ENCODE measurements around the gene PPFIA3.

The PPFIA3 gene

DNA sequence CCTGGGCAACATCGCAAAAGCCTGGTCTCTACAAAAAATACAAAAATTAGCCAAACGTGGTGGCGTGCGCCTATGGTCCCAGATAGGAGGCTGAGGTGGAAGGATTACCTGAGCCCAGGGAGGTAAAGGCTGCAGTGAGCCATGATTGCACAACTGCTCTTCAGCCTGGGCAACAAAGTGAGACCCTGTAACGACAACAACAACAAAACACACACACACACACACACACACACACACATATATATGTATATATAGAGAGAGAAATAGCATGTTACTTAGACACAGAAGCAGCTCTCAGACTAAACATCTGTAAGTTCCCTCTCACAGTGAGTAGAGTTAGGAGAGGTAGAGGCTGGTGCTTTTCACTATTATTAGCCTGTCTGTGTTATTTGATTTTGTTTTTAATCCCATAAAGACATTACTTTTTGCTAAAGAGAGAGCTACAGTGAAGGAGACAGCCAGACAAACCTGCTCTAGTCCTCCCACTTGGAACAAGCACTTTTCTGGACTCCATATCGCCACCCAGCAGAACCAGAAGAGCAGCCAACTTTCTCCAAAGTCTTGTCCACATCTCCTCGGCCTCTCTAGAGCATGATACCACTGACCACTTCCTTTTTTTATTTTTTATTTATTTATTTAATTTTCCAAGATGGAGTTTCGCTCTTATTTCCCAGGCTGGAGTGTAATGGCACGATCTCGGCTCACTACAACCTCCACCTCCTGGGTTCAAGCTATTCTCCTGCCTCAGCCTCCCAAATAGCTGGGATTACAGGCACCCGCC, 7.9 kb upstream of the PPFIA3 start:
- peaks cover 7% of the 10 kb centered on the region for H3K79me1 ChIP-seq (ENCODE audit: low read depth, low read length)
- no peak overlapping the region for H2AK5ac ChIP-seq (ENCODE audit: low read depth, low read length)
- no peak overlapping the region for H4K8ac ChIP-seq (ENCODE audit: low read depth, low read length)
- no peak overlapping the region for H3K14ac ChIP-seq (ENCODE audit: low read length)
- H3K27ac ChIP-seq (replicated peaks; ENCODE audit: low read length) = no peak overlapping the region
- H2AFZ ChIP-seq (ENCODE audit: low read length) = no peak overlapping the region
- peaks cover 0 to 6% (median 0%) of the 10 kb centered on the region in 3 experiments for H3K27me3 ChIP-seq (ENCODE audit: control insufficient read depth in 3 of 3, insufficient read depth in 3 of 3, low read depth in 1 of 3, low read length in 3 of 3)
- no peak overlapping the region for H3K9ac ChIP-seq (ENCODE audit: low read depth, low read length, poor library complexity)
- H3K18ac ChIP-seq (ENCODE audit: low read length) = no peak overlapping the region
- H3K23ac ChIP-seq (ENCODE audit: low read depth, low read length, poor library complexity) = no peak overlapping the region
- H3K4me1 ChIP-seq (ENCODE audit: control insufficient read depth in 2 of 2, insufficient read depth in 1 of 2, low read depth in 1 of 2, low read length in 2 of 2) = peaks cover 7% of the 10 kb centered on the region in 2 donors
- peaks cover 27 to 36% of the 10 kb centered on the region in 2 donors for H3K36me3 ChIP-seq (replicated peaks in 1 of 2; ENCODE audit: control insufficient read depth in 2 of 2, insufficient read depth in 2 of 2, low read length in 2 of 2)
- H3K9me3 ChIP-seq (replicated peaks in 1 of 2; ENCODE audit: control insufficient read depth in 2 of 2, insufficient read depth in 1 of 2, low read depth in 1 of 2, low read length in 2 of 2) = no peaks in the 10 kb centered on the region
- H2BK15ac ChIP-seq (ENCODE audit: low read length) = no peak overlapping the region
- no peak overlapping the region for H4K91ac ChIP-seq (ENCODE audit: low read depth, low read length, poor library complexity)
- no peak for DNase-seq (ENCODE audit: low spot score)
- WGBS, 2 donors (ENCODE audit: extremely low coverage in 2 of 2, insufficient read length in 2 of 2, insufficient replicate concordance in 1 of 2) = no CpG with 5 or more reads among the region's 11 CpGs
- H2BK120ac ChIP-seq (ENCODE audit: low read depth, low read length) = no peak overlapping the region
- no peak overlapping the region for H3K4me2 ChIP-seq (ENCODE audit: insufficient read depth, low read length, poor library complexity, severe bottlenecking)
- H2BK12ac ChIP-seq (ENCODE audit: low read length) = no peak overlapping the region
- no peak overlapping the region for H3K4me3 ChIP-seq (ENCODE audit: low read length in 2 of 2)
- H2BK5ac ChIP-seq (ENCODE audit: low read length) = no peak overlapping the region
- H3K4ac ChIP-seq (ENCODE audit: low read length) = no peak overlapping the region

DNA sequence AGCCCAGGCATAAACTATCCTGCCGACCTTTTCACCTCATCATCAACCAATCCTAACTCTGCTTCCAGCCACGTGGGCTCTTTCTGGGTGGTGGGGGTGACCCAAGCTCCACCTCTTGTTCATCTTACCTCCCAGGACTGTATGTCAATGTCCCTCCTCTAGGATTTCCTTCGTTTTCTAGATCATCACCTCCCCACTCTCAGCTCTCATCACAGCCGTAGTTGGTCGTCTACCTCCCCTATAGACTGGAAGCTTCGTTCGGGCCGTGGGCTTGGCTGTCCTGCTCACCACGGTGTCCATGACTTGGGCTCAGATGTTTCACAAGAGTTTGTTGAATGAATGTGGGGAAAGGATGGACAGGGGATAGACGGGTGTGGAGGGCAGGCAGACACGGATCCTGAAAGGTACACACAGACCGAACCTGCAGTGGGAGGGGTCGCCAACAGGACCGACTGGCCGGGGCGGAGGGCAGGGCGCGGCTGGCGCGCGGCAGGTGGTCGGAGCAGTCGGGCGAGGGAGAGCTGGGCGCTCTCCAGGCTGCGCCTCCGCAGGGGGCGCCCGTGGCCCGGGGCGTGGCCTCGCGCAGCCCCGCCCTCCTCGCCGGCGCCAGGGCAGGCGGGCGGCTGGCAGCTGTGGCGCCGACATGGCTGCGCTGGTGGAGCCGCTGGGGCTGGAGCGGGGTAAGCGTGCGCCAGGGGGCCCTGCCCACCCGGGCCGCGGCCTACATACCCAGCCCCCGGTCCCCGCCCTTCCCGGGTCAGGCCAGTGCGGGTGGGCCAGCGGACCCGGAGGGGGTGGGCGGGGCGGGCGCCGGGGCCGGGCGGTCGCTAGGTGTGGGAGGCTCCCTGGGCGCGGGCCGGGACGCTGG, 5.3 kb upstream of the PPFIA3 start, which contains the start of gene LIN7B:
Gene LIN7B, plus strand, starts transcription at position 609 of the 868 bp plus-strand sequence. Its CDS starts 35 bp downstream, at position 644.
- Histone ChIP-seq H3K27me3 (ENCODE audit: control insufficient read depth in 3 of 3, insufficient read depth in 3 of 3, low read depth in 1 of 3, low read length in 3 of 3) (peaks cover 0 to 6% (median 0%) of the 10 kb centered on the region in 3 experiments), H2BK15ac (ENCODE audit: low read length) (peak within 1 kb of the TSS; percentile 37), H3K4me1 (ENCODE audit: control insufficient read depth in 2 of 2, insufficient read depth in 1 of 2, low read depth in 1 of 2, low read length in 2 of 2) (peaks cover 11 to 13% of the 10 kb centered on the region in 2 donors), H2BK5ac (ENCODE audit: low read length) (peak within 1 kb of the TSS; percentile 94), H3K36me3 (replicated peaks in 1 of 2; ENCODE audit: control insufficient read depth in 2 of 2, insufficient read depth in 2 of 2, low read length in 2 of 2) (peaks cover 7 to 10% of the 10 kb centered on the region in 2 donors), H3K23ac (ENCODE audit: low read depth, low read length, poor library complexity) (peak within 1 kb of the TSS; percentile 85), H4K91ac (ENCODE audit: low read depth, low read length, poor library complexity) (no peak within 1 kb of the TSS), H3K4ac (ENCODE audit: low read length) (no peak within 1 kb of the TSS), H2BK12ac (ENCODE audit: low read length) (no peak within 1 kb of the TSS), H2BK120ac (ENCODE audit: low read depth, low read length) (no peak within 1 kb of the TSS), H3K79me1 (ENCODE audit: low read depth, low read length) (peaks cover 3% of the 10 kb centered on the region), H2AK5ac (ENCODE audit: low read depth, low read length) (peak within 1 kb of the TSS; percentile 1), H3K27ac (replicated peaks; ENCODE audit: low read length) (no peak within 1 kb of the TSS), H3K4me3 (ENCODE audit: low read length in 2 of 2) (peak within 1 kb of the TSS; percentile 75 to 94), H4K8ac (ENCODE audit: low read depth, low read length) (no peak within 1 kb of the TSS), H2AFZ (ENCODE audit: low read length) (peak within 1 kb of the TSS; percentile 98), H3K9me3 (replicated peaks in 1 of 2; ENCODE audit: control insufficient read depth in 2 of 2, insufficient read depth in 1 of 2, low read depth in 1 of 2, low read length in 2 of 2) (no peaks in the 10 kb centered on the region), H3K14ac (ENCODE audit: low read length) (peak within 1 kb of the TSS; percentile 71), H3K9ac (ENCODE audit: low read depth, low read length, poor library complexity) (peak within 1 kb of the TSS; percentile 92), H3K18ac (ENCODE audit: low read length) (peak within 1 kb of the TSS; percentile 94), H3K4me2 (ENCODE audit: insufficient read depth, low read length, poor library complexity, severe bottlenecking) (peak within 1 kb of the TSS; percentile 95)
- DNase-seq (ENCODE audit: low spot score) = peak; percentile 71
- WGBS, 2 donors (ENCODE audit: extremely low coverage in 2 of 2, insufficient read length in 2 of 2, insufficient replicate concordance in 1 of 2) = no CpG with 5 or more reads among the region's 66 CpGs

DNA sequence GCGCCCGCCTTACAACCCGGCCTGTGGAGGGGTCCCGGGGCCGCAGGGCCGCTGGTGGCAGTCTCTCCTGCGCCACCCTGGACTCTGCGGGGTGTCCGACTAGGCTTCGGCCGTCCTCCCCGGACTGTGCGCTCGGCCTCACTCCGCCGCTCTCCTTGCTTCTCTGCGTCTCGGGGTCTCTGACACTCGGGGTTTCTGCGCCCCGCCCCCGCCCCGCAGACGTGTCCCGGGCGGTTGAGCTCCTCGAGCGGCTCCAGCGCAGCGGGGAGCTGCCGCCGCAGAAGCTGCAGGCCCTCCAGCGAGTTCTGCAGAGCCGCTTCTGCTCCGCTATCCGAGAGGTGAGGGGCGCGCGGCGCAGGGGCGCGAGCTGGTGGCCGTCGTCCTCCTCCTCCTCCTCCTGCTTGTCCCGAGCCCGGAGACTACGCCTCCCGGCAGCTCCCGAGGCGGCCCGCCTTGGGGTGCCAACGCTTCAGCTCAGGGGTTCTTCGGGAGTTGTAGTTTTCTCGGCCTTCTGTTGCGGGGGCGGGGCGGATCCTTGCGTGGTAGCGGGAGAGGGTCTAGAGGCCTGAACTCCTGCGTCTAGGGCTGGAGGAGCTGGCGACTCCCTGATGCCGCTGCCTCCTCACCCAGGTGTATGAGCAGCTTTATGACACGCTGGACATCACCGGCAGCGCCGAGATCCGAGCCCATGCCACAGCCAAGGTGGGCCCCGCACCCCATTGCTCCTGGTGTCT, 4.5 kb upstream of the PPFIA3 start:
- Histone ChIP-seq H3K4me2 (ENCODE audit: insufficient read depth, low read length, poor library complexity, severe bottlenecking) (peak overlapping the region; percentile 95), H3K23ac (ENCODE audit: low read depth, low read length, poor library complexity) (peak overlapping the region; percentile 85), H3K36me3 (replicated peaks in 1 of 2; ENCODE audit: control insufficient read depth in 2 of 2, insufficient read depth in 2 of 2, low read length in 2 of 2) (peaks cover 1 to 2% of the 10 kb centered on the region in 2 donors), H2BK120ac (ENCODE audit: low read depth, low read length) (no peak overlapping the region), H2BK15ac (ENCODE audit: low read length) (peak overlapping the region; percentile 37), H2AK5ac (ENCODE audit: low read depth, low read length) (no peak overlapping the region), H3K4me1 (ENCODE audit: control insufficient read depth in 2 of 2, insufficient read depth in 1 of 2, low read depth in 1 of 2, low read length in 2 of 2) (peaks cover 11 to 13% of the 10 kb centered on the region in 2 donors), H3K14ac (ENCODE audit: low read length) (peak overlapping the region; percentile 71), H2BK5ac (ENCODE audit: low read length) (peak overlapping the region; percentile 94), H3K27ac (replicated peaks; ENCODE audit: low read length) (no peak overlapping the region), H3K27me3 (ENCODE audit: control insufficient read depth in 3 of 3, insufficient read depth in 3 of 3, low read depth in 1 of 3, low read length in 3 of 3) (peaks cover 2 to 11% (median 2%) of the 10 kb centered on the region in 3 experiments), H3K9me3 (replicated peaks in 1 of 2; ENCODE audit: control insufficient read depth in 2 of 2, insufficient read depth in 1 of 2, low read depth in 1 of 2, low read length in 2 of 2) (no peaks in the 10 kb centered on the region), H3K9ac (ENCODE audit: low read depth, low read length, poor library complexity) (peak overlapping the region; percentile 92), H2AFZ (ENCODE audit: low read length) (peak overlapping the region; percentile 98), H3K18ac (ENCODE audit: low read length) (peak overlapping the region; percentile 94), H3K4me3 (ENCODE audit: low read length in 2 of 2) (peak overlapping the region; percentile 75 to 94), H2BK12ac (ENCODE audit: low read length) (no peak overlapping the region), H3K4ac (ENCODE audit: low read length) (no peak overlapping the region), H4K8ac (ENCODE audit: low read depth, low read length) (no peak overlapping the region), H3K79me1 (ENCODE audit: low read depth, low read length) (peaks cover 3% of the 10 kb centered on the region), H4K91ac (ENCODE audit: low read depth, low read length, poor library complexity) (no peak overlapping the region)
- WGBS, 2 donors (ENCODE audit: extremely low coverage in 2 of 2, insufficient read length in 2 of 2, insufficient replicate concordance in 1 of 2) = no CpG with 5 or more reads among the region's 68 CpGs
- DNase-seq (ENCODE audit: low spot score) = peak; percentile 77

Data from neuronal stem cell (in vitro differentiated cells).